GM06990 (cell line): ENCODE data around the gene B3GNT2.
A peak's percentile ranks its signal among the peaks of the same experiment; 100 is the strongest.

Source experiments
- DNase-seq: peaks from one replicate; pipeline ENCODE4 v3.0.0-alpha.2; 2011; ENCODE audit not compliant: insufficient read length; ENCODE audit errors: extremely low read depth
- H3K27me3 ChIP-seq: replicated peaks from 2 replicates; pipeline ENCODE4 v1.6.0; 2011; ENCODE audit warnings: low read length; ENCODE audit not compliant: control insufficient read depth, insufficient read depth
- H3K36me3 ChIP-seq: 2 replicates; pipeline ENCODE4 v1.5.1; 2011; ENCODE audit warnings: low read length; ENCODE audit not compliant: control insufficient read depth, insufficient read depth
- H3K4me3 ChIP-seq: replicated peaks from 2 replicates; pipeline ENCODE4 v1.5.1; 2011; ENCODE audit warnings: low read depth, mild to moderate bottlenecking, control low read depth, low read length
- CTCF ChIP-seq: IDR thresholded peaks from 2 replicates; pipeline ENCODE4 v1.5.1; 2011; ENCODE audit warnings: low read length, control low read depth, mild to moderate bottlenecking, inconsistent platforms; ENCODE audit not compliant: insufficient read depth, poor library complexity, severe bottlenecking

B3GNT2 gene

GRCh38 chr2:62200291-62200841 is 4.5 kb downstream of the B3GNT2 start:
- TF ChIP-seq CTCF, result no peak
- peak overlapping the region; percentile 92 for H3K4me3 ChIP-seq
- DNase-seq, result peak; percentile 37
- H3K27me3 ChIP-seq, result no peaks in the 10 kb centered on the region
- H3K36me3 ChIP-seq, result peaks cover 1% of the 10 kb centered on the region; the same call in 1 of the 2 replicates

DNA sequence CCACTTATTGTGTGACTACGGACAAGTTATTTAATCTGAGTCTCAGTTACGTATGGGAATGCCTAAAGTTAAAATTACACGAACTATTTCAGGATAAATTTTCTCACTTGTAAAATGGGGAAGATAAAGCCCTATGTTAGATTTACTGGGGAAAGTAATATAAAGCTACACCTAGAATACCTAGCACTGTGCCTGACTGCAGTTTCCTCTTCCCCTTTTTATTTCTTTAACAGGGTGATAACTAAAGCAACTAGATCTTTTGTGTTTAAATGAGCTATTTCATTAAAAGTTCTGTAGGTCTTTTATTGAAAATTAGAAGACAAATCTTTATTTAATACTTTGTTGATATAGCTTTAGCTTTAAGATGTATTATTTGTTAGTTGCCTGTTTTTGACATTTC is 5.0 kb downstream of the B3GNT2 start:
- DNase-seq, result no peak
- H3K36me3 ChIP-seq, result peaks cover 1% of the 10 kb centered on the region; the same call in 1 of the 2 replicates

GRCh38 chr2:62201307-62201706 is 5.4 kb downstream of the B3GNT2 start:
- Histone ChIP-seq H3K27me3 (no peaks in the 10 kb centered on the region), H3K4me3 (peak overlapping the region; percentile 10; the same call in 1 of the 2 replicates), H3K36me3 (peaks cover 3% of the 10 kb centered on the region)
- TF ChIP-seq CTCF, result no peak
- no peak for DNase-seq

More for the DNA sequence above, 5.0 kb downstream of the B3GNT2 start:
- no peak for TF ChIP-seq CTCF
- Histone ChIP-seq H3K27me3 (no peaks in the 10 kb centered on the region), H3K4me3 (peak overlapping the region; percentile 92)

DNA sequence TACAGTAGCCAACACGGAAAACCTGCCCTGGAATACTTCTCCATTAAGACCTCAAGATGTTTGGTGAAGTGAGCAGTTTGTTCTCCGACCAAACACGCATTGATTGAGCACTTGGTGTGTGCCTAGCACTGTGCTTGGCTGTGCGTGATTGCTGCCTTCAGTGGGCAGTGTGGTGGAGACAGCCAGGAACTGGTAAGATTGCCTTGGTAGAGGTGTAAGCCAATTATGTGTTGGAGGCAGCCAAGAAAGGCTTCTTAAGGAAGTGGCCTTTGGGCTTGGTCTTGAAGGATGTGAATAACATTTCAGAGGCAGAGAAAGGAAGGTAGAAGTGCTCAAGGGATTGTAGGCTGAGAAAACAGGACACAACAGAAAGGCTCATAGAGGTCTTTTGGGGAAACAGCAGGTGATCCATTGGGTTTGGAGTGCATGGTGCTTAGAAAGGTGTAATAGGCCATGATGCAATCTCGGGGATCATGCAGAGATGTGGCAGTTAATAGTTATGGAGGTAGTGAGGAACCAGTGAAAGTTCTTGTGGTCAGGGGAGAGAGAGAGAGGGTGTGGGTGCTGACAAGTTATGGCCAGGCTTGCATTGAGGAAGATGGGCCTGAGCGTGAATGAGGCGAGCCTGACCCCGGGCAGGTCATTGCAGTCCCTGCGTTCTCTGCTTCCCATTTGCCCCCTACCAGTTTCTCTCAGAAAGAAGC is 6.3 kb downstream of the B3GNT2 start:
- Histone ChIP-seq H3K27me3 (no peaks in the 10 kb centered on the region), H3K4me3 (no peak overlapping the region; the same call in 1 of the 2 replicates), H3K36me3 (peaks cover 3% of the 10 kb centered on the region)
- DNase-seq, result no peak
- no peak for TF ChIP-seq CTCF

- Histone ChIP-seq H3K27me3 (no peaks in the 10 kb centered on the region), H3K4me3 (no peak overlapping the region), H3K36me3 (peaks cover 7% of the 10 kb centered on the region)
- no peak for TF ChIP-seq CTCF
- no peak for DNase-seq
Observed at GRCh38 chr2:62202729-62203128, 6.8 kb downstream of the B3GNT2 start.

- Histone ChIP-seq H3K27me3 (no peaks in the 10 kb centered on the region), H3K4me3 (no peak overlapping the region), H3K36me3 (peaks cover 6% of the 10 kb centered on the region)
- no peak for DNase-seq
- no peak for TF ChIP-seq CTCF
Observed at GRCh38 chr2:62203459-62203858, 7.5 kb downstream of the B3GNT2 start.
